Measurements from ENCODE around the gene VPS16.

GRCh38 chr20:2914160-2914559 is 73.6 kb downstream of the VPS16 start:
- TF ChIP-seq CTCF (conservative IDR thresholded peaks at IDR 0.05; ENCODE audit: low read depth, low read length) (peak; percentile 55; the same call in 1 of the 2 replicates), EZH2 (IDR thresholded peaks at IDR 0.05; ENCODE audit: low read length, unreplicated experiment) (no peak), EZH2phosphoT487 (IDR thresholded peaks at IDR 0.05; ENCODE audit: borderline replicate concordance, low read length) (no peak)

Measured in PC-3 (cell line).